ENCODE results near the gene CDC37.
"Not testable (repeated sequence)": the region's sequence is repeated elsewhere in the genome, so short reads cannot be mapped to it uniquely, and the experiment has no call there.

Gene CDC37

DNA sequence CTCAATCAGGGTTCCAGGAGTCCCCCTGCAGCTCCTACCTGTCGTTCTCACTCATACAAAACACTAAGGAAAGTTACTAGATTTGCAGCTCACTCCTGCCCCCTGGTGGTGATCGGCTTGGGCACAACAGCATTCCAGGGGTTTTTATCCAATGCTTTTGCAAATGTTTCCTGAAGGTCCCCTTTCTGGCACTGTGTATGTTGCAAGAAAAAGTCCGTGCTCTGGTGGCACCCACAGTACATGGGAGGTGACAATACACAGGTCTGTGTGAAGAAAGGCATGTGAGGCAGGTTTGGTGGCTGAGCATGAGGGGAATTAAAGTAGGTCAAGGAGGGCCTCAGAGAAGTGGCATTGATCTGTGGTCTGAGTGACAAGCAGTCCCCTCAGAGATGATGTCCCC is 14.4 kb downstream of the CDC37 start:
- no peak overlapping the region for H3K27ac ChIP-seq

GRCh38 chr19:10384580-10384979 is 18.8 kb downstream of the CDC37 start:
- TF ChIP-seq, protein P1, sequence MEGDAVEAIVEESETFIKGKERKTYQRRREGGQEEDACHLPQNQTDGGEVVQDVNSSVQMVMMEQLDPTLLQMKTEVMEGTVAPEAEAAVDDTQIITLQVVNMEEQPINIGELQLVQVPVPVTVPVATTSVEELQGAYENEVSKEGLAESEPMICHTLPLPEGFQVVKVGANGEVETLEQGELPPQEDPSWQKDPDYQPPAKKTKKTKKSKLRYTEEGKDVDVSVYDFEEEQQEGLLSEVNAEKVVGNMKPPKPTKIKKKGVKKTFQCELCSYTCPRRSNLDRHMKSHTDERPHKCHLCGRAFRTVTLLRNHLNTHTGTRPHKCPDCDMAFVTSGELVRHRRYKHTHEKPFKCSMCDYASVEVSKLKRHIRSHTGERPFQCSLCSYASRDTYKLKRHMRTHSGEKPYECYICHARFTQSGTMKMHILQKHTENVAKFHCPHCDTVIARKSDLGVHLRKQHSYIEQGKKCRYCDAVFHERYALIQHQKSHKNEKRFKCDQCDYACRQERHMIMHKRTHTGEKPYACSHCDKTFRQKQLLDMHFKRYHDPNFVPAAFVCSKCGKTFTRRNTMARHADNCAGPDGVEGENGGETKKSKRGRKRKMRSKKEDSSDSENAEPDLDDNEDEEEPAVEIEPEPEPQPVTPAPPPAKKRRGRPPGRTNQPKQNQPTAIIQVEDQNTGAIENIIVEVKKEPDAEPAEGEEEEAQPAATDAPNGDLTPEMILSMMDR (IDR thresholded peaks at IDR 0.05; ENCODE audit: low read depth, low read length, missing control alignments) = peak; percentile 14
- peaks cover 4% of the 10 kb centered on the region for H3K36me3 ChIP-seq (replicated peaks)
- H3K27ac ChIP-seq = no peak overlapping the region
- in situ Hi-C loops (cut with HindIII; ENCODE audit: low pct_ligation_motif_present, low sequenced_read_pairs) = no loop called here
- DNase-seq = no peak
- H3K27me3 ChIP-seq (replicated peaks) = no peaks in the 10 kb centered on the region
- H3K4me3 ChIP-seq (ENCODE audit: low read depth, low read length) = no peak overlapping the region

More for the DNA sequence above, 14.4 kb downstream of the CDC37 start:
- TF ChIP-seq, protein P1 (IDR thresholded peaks at IDR 0.05; ENCODE audit: low read depth, low read length, missing control alignments) = peak; percentile 95
- Histone ChIP-seq H3K4me3 (ENCODE audit: low read depth, low read length) (no peak overlapping the region), H3K27me3 (replicated peaks) (no peaks in the 10 kb centered on the region), H3K36me3 (replicated peaks) (peaks cover 48% of the 10 kb centered on the region)
- DNase-seq = peak; percentile 79
- in situ Hi-C loops (cut with HindIII; ENCODE audit: low pct_ligation_motif_present, low sequenced_read_pairs) = no loop called here

- H3K36me3 ChIP-seq (replicated peaks); DNase-seq; H3K4me3 ChIP-seq (ENCODE audit: low read depth, low read length); H3K27me3 ChIP-seq (replicated peaks); in situ Hi-C loops (cut with HindIII; ENCODE audit: low pct_ligation_motif_present, low sequenced_read_pairs); H3K27ac ChIP-seq: not testable (repeated sequence)
Measured at GRCh38 chr19:10383223-10383499, 20.2 kb downstream of the CDC37 start.

DNA sequence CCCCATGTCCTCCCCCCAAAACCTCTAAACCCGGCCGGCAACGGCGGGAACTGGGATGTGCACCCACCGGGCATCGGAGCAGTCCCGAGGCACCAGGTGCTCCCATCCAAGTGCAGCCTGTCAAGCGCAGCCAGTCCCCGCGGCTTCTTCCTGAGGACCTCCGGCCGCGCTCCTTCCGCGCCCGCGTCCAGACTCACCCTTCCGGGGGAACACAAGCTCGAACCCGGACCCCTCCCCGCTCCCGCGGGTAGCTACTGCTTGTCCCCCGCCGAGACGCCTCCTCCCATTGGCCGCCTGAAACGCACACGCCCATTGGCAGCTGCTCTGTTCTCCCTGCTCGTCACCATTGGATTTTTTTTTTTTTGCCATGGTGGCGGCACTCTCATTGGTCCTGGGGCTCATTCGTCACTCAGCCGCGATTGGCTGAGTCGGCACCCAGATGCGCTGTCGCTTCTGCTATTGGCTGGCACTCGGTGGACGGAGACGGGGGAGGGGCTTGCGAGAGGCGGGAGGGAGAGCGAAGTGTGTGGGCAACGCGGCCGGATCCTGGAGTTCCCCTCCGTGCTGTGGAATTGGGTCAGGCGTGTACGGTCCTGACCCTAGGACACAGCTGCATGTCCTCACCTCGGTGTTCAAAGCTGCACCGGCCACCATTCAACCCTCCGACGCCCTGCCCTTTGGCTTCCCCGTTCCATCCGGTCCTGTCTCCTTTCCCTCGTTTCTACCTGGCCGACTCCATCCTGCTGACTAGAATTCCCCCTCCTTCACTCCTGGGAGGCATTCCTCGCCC is 22.8 kb downstream of the CDC37 start, which contains the start of gene TYK2:
TYK2 (minus strand) TSS at position 260 of the 790 bp plus-strand sequence. CDS start 2,166 bp downstream, outside the sequence.
- peak; percentile 97 for DNase-seq
- in situ Hi-C loops (cut with HindIII; ENCODE audit: low pct_ligation_motif_present, low sequenced_read_pairs) = no loop called here
- H3K27ac ChIP-seq = peak within 1 kb of the TSS; percentile 62
- H3K36me3 ChIP-seq (replicated peaks) = peaks cover 10% of the 10 kb centered on the region
- peak within 1 kb of the TSS; percentile 94 for H3K4me3 ChIP-seq (ENCODE audit: low read depth, low read length)
- H3K27me3 ChIP-seq (replicated peaks) = no peaks in the 10 kb centered on the region
- TF ChIP-seq, protein P1 (IDR thresholded peaks at IDR 0.05; ENCODE audit: low read depth, low read length, missing control alignments) = no peak

- no peak for DNase-seq
- in situ Hi-C loops (cut with HindIII; ENCODE audit: low pct_ligation_motif_present, low sequenced_read_pairs) = no loop called here
Measured at GRCh38 chr19:10379880-10380312, 23.4 kb downstream of the CDC37 start.

DNA sequence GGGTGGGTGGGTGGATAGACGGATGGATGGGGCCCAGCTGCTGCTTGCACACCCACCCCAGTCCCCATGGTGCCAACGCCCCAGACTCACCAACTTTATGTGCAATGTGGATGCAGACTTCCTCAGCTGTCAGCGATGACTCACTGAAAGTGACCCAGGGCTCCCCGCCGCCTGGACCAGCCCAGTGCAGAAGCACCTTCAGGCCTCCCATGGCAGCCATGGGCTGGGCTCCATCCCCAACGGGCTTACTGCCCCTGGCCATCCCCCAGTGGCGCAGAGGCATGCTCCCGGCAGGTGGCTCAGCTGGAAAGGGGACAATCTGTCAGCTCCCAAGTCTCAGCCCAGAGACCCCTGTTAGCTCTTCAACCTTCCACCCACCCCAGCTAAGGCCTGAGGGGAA is 25.2 kb downstream of the CDC37 start:
- in situ Hi-C loops (cut with HindIII; ENCODE audit: low pct_ligation_motif_present, low sequenced_read_pairs) = no loop called here
- no peak for DNase-seq
- H3K4me3 ChIP-seq (ENCODE audit: low read depth, low read length) = no peak overlapping the region

More at GRCh38 chr19:10379880-10380312, 23.4 kb downstream of the CDC37 start:
- TF ChIP-seq, protein P1 (IDR thresholded peaks at IDR 0.05; ENCODE audit: low read depth, low read length, missing control alignments) = no peak
- H3K36me3 ChIP-seq (replicated peaks) = peaks cover 13% of the 10 kb centered on the region
- no peaks in the 10 kb centered on the region for H3K27me3 ChIP-seq (replicated peaks)
- H3K4me3 ChIP-seq (ENCODE audit: low read depth, low read length) = peak overlapping the region; percentile 94
- peak overlapping the region; percentile 37 for H3K27ac ChIP-seq

GRCh38 chr19:10377140-10377640 is 26.2 kb downstream of the CDC37 start:
- H3K27me3 ChIP-seq (replicated peaks); in situ Hi-C loops (cut with HindIII; ENCODE audit: low pct_ligation_motif_present, low sequenced_read_pairs); H3K27ac ChIP-seq; DNase-seq; H3K4me3 ChIP-seq (ENCODE audit: low read depth, low read length): not testable (repeated sequence)
- H3K36me3 ChIP-seq (replicated peaks) = peaks cover 20% of the 10 kb centered on the region

More for the DNA sequence above, 25.2 kb downstream of the CDC37 start:
- peaks cover 18% of the 10 kb centered on the region for H3K36me3 ChIP-seq (replicated peaks)
- no peak overlapping the region for H3K27ac ChIP-seq
- TF ChIP-seq, protein P1 (IDR thresholded peaks at IDR 0.05; ENCODE audit: low read depth, low read length, missing control alignments) = no peak
- no peaks in the 10 kb centered on the region for H3K27me3 ChIP-seq (replicated peaks)
